OCI-LY1 (cell line): ENCODE data around the gene GDF15.

ENCODE experiments used
- H2AFZ ChIP-seq: fragments of 200-600 bp; sonication (generic), shearing (Covaris generic); 2 replicates; pipeline ENCODE4 v1.6.0; 2014; ENCODE audit warnings: antibody characterized with exemption, mild to moderate bottlenecking, low read length
- H3F3A ChIP-seq: fragments of 200-600 bp; sonication (generic), shearing (Covaris generic); 2 replicates; pipeline ENCODE4 v1.6.0; 2014; ENCODE audit warnings: mild to moderate bottlenecking, antibody characterized with exemption, low read length, moderate library complexity; ENCODE audit not compliant: insufficient read depth
- H3K27ac ChIP-seq: fragments of 200-600 bp; sonication (generic); 2 replicates; pipeline ENCODE4 v1.5.1; 2014; ENCODE audit warnings: low read length, mixed run types, mild to moderate bottlenecking, low read depth; ENCODE audit not compliant: poor library complexity, severe bottlenecking
- H3K27me3 ChIP-seq: fragments of 200-600 bp; sonication (generic); 2 replicates; pipeline ENCODE4 v1.6.0; 2014; ENCODE audit warnings: antibody characterized with exemption, mild to moderate bottlenecking, low read length, moderate library complexity; ENCODE audit not compliant: insufficient read depth
- H3K36me3 ChIP-seq: fragments of 200-600 bp; sonication (generic); 2 replicates; pipeline ENCODE4 v1.6.1; 2014; ENCODE audit warnings: mild to moderate bottlenecking, antibody characterized with exemption, low read length, moderate library complexity, mixed read lengths; ENCODE audit not compliant: insufficient read depth
- H3K4me1 ChIP-seq: fragments of 200-600 bp; sonication (generic); 2 replicates; pipeline ENCODE4 v1.5.1; 2014; ENCODE audit warnings: mild to moderate bottlenecking, low read length, moderate library complexity; ENCODE audit not compliant: insufficient read depth, severe bottlenecking
- H3K4me2 ChIP-seq: fragments of 200-600 bp; sonication (generic), shearing (Covaris generic); 2 replicates; pipeline ENCODE4 v1.6.1; 2014; ENCODE audit warnings: low read length
- H3K4me3 ChIP-seq: fragments of 200-600 bp; sonication (generic); 2 replicates; pipeline ENCODE4 v1.5.1; 2014; ENCODE audit warnings: low read length, low read depth, mild to moderate bottlenecking, mixed read lengths; ENCODE audit not compliant: poor library complexity, severe bottlenecking
- H3K79me2 ChIP-seq: fragments of 200-600 bp; shearing (Covaris generic); 2 replicates; pipeline ENCODE4 v1.6.1; 2016; ENCODE audit warnings: mixed run types, low read length, mixed read lengths; ENCODE audit not compliant: insufficient read depth
- H3K9ac ChIP-seq: fragments of 200-600 bp; sonication (generic), shearing (Covaris generic); 2 replicates; pipeline ENCODE4 v1.6.1; 2014; ENCODE audit warnings: mild to moderate bottlenecking, low read length, mixed read lengths
- H3K9me2 ChIP-seq: fragments of 200-600 bp; sonication (generic), shearing (Covaris generic); 2 replicates; pipeline ENCODE4 v1.6.1; 2014; ENCODE audit warnings: low read depth, mild to moderate bottlenecking, low read length, mixed read lengths
- H3K9me3 ChIP-seq: fragments of 200-600 bp; shearing (Covaris generic); 2 replicates; pipeline ENCODE4 v1.6.1; 2014; ENCODE audit warnings: low read length, mixed read lengths
- H4K20me1 ChIP-seq: fragments of 200-600 bp; sonication (generic), shearing (Covaris generic); 2 replicates; pipeline ENCODE4 v1.6.0; 2016; ENCODE audit warnings: mild to moderate bottlenecking, low read length; ENCODE audit not compliant: insufficient read depth
- CTCF ChIP-seq: fragments of 200-600 bp; sonication (generic), shearing (Covaris generic); IDR thresholded peaks from 2 replicates; pipeline ENCODE4 v1.5.1; 2017; ENCODE audit warnings: mild to moderate bottlenecking, antibody characterized with exemption, low read length, moderate library complexity, mixed read lengths
- EZH2 ChIP-seq: fragments of 200-600 bp; sonication (generic), shearing (Covaris generic); IDR thresholded peaks from 2 replicates; pipeline ENCODE4 v1.8.0; 2017; ENCODE audit warnings: borderline replicate concordance, mixed run types, mild to moderate bottlenecking, antibody characterized with exemption, low read length, moderate library complexity, mixed read lengths

Gene GDF15

DNA sequence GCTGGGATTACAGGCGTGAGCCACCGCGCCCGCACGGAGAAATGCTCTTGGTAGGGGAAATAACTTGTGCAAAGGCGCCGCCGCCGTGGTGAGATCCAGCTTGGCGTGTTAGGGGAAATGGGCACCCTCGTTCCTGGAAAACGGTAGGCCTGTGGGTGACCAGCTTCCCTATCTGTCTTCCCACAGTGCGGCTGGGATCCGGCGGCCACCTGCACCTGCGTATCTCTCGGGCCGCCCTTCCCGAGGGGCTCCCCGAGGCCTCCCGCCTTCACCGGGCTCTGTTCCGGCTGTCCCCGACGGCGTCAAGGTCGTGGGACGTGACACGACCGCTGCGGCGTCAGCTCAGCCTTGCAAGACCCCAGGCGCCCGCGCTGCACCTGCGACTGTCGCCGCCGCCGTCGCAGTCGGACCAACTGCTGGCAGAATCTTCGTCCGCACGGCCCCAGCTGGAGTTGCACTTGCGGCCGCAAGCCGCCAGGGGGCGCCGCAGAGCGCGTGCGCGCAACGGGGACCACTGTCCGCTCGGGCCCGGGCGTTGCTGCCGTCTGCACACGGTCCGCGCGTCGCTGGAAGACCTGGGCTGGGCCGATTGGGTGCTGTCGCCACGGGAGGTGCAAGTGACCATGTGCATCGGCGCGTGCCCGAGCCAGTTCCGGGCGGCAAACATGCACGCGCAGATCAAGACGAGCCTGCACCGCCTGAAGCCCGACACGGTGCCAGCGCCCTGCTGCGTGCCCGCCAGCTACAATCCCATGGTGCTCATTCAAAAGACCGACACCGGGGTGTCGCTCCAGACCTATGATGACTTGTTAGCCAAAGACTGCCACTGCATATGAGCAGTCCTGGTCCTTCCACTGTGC lies 2.4 kb downstream of the GDF15 start:
- H3K9me2 ChIP-seq, result no peaks in the 10 kb centered on the region
- H3K36me3 ChIP-seq, result no peaks in the 10 kb centered on the region
- H3K4me3 ChIP-seq, result peak overlapping the region; percentile 31
- H3K9me3 ChIP-seq, result no peaks in the 10 kb centered on the region
- H3K4me1 ChIP-seq, result peaks cover 18% of the 10 kb centered on the region
- H3K27me3 ChIP-seq, result peaks cover 17% of the 10 kb centered on the region; the same call in 1 of the 2 replicates
- TF ChIP-seq CTCF (peak; percentile 94), EZH2 (no peak)
- no peak overlapping the region; the same call in 1 of the 2 replicates for H3K9ac ChIP-seq
- no peaks in the 10 kb centered on the region for H3K79me2 ChIP-seq
- H2AFZ ChIP-seq, result no peak overlapping the region
- H3K4me2 ChIP-seq, result peak overlapping the region; percentile 55
- H4K20me1 ChIP-seq, result no peaks in the 10 kb centered on the region
- H3K27ac ChIP-seq, result no peak overlapping the region
- H3F3A ChIP-seq, result no peaks in the 10 kb centered on the region

GRCh38 chr19:18388960-18389725 lies 3.2 kb downstream of the GDF15 start:
- Histone ChIP-seq H3K4me3 (peak overlapping the region; percentile 31), H3F3A (no peaks in the 10 kb centered on the region), H3K9me2 (no peaks in the 10 kb centered on the region), H3K27ac (no peak overlapping the region), H3K79me2 (no peaks in the 10 kb centered on the region), H3K36me3 (no peaks in the 10 kb centered on the region), H2AFZ (no peak overlapping the region), H3K9me3 (no peaks in the 10 kb centered on the region), H4K20me1 (no peaks in the 10 kb centered on the region), H3K9ac (no peak overlapping the region; the same call in 1 of the 2 replicates), H3K4me1 (peaks cover 25% of the 10 kb centered on the region), H3K27me3 (peaks cover 17% of the 10 kb centered on the region; the same call in 1 of the 2 replicates), H3K4me2 (peak overlapping the region; percentile 55)
- no peak for TF ChIP-seq CTCF
- no peak for TF ChIP-seq EZH2

GRCh38 chr19:18389726-18390064 lies 3.7 kb downstream of the GDF15 start:
- H3K4me3 ChIP-seq, result no peak overlapping the region
- H4K20me1 ChIP-seq, result no peaks in the 10 kb centered on the region
- no peak for TF ChIP-seq CTCF
- no peak for TF ChIP-seq EZH2
- H3K79me2 ChIP-seq, result no peaks in the 10 kb centered on the region
- no peaks in the 10 kb centered on the region for H3K9me2 ChIP-seq
- no peak overlapping the region for H3K27ac ChIP-seq
- peaks cover 26% of the 10 kb centered on the region for H3K4me1 ChIP-seq
- H3K9me3 ChIP-seq, result no peaks in the 10 kb centered on the region
- no peak overlapping the region for H3K4me2 ChIP-seq
- H3K27me3 ChIP-seq, result peaks cover 17% of the 10 kb centered on the region; the same call in 1 of the 2 replicates
- H3F3A ChIP-seq, result no peaks in the 10 kb centered on the region
- H3K9ac ChIP-seq, result no peak overlapping the region
- no peaks in the 10 kb centered on the region for H3K36me3 ChIP-seq
- H2AFZ ChIP-seq, result no peak overlapping the region
